ENCODE results near the gene PITPNC1. TPM values are rescaled to one million over a fixed set of nuclear protein-coding genes. Genes with fewer than 3 reads are reported as not detected.

PITPNC1 gene
- total and polyA plus RNA-seq, 2 donors (not counting 1 experiment from before 2014, with no cell fraction given): 4.7 to 26.1 TPM

GRCh38 chr17:67742025-67742424 is 364.9 kb downstream of the PITPNC1 start:
- ChIA-PET CTCF (no interaction called here), POLR2A (no interaction called here)
- DNase-seq (no peak), ATAC-seq (ENCODE audit: low read depth) (no peak)
- H3K27ac ChIP-seq (ENCODE audit: low read length in 2 of 2): no peak overlapping the region
- H3K9ac ChIP-seq (ENCODE audit: low read length): no peak overlapping the region
- H3K36me3 ChIP-seq (replicated peaks in 1 of 2; ENCODE audit: control extremely low read depth in 1 of 2, control insufficient read depth in 1 of 2, extremely low read depth in 1 of 2, insufficient read depth in 2 of 2, low read length in 1 of 2): peaks cover 4 to 82% of the 10 kb centered on the region in 2 experiments
- no peak for TF ChIP-seq CTCF (IDR thresholded peaks at IDR 0.05)
- TF ChIP-seq EZH2 (IDR thresholded peaks at IDR 0.05; ENCODE audit: borderline replicate concordance, insufficient read depth, low read depth, low read length, poor library complexity, severe bottlenecking): no peak
- no peak overlapping the region for H3K4me2 ChIP-seq (replicated peaks; ENCODE audit: low read depth, low read length, poor library complexity, severe bottlenecking)
- no peak overlapping the region for H3K4me3 ChIP-seq (ENCODE audit: control extremely low read depth in 1 of 5, extremely low read depth in 1 of 5, insufficient read depth in 1 of 5, low read depth in 2 of 5, low read length in 4 of 5)
- Mint-ChIP-seq H3K4me3 (no peak overlapping the region), H3K9me3 (ENCODE audit: insufficient read depth) (no peaks in the 10 kb centered on the region), H3K27ac (no peak overlapping the region), H3K27me3 (no peaks in the 10 kb centered on the region), H3K4me1 (no peaks in the 10 kb centered on the region)
- WGBS (ENCODE audit: insufficient coverage): no CpG with 5 or more reads among the region's 2 CpGs
- H3K27me3 ChIP-seq (replicated peaks in 1 of 4; ENCODE audit: control extremely low read depth in 1 of 4, control insufficient read depth in 3 of 4, insufficient read depth in 4 of 4, low read length in 3 of 4): no peaks in the 10 kb centered on the region
- H3K79me2 ChIP-seq (ENCODE audit: control insufficient read depth, insufficient read depth, low read length): no peaks in the 10 kb centered on the region
- H4K20me1 ChIP-seq (ENCODE audit: control insufficient read depth, insufficient read depth, low read length, poor library complexity, severe bottlenecking): no peaks in the 10 kb centered on the region
- intact Hi-C loops (cut with micrococcal nuclease): no loop called here
- no peaks in the 10 kb centered on the region for H3K4me1 ChIP-seq (ENCODE audit: control insufficient read depth in 2 of 2, insufficient read depth in 2 of 2, low read length in 2 of 2)
- no peaks in the 10 kb centered on the region for H3K9me3 ChIP-seq (ENCODE audit: control extremely low read depth in 1 of 3, control insufficient read depth in 2 of 3, insufficient read depth in 1 of 3, low read length in 2 of 3)
- H2AFZ ChIP-seq (ENCODE audit: insufficient read depth, low read depth, low read length, poor library complexity, severe bottlenecking): no peak overlapping the region

Small RNA genes lying within 50 kb of the gene (small RNA-seq; reads per million reads assigned to genes)
- gene MIR548AA2 (ENCODE audit: insufficient read length, low read depth, low replicate concordance) (not detected), gene MIR548D2 (ENCODE audit: insufficient read length, low read depth, low replicate concordance) (not detected), gene RF00019 (ENCODE audit: insufficient read length, low read depth, low replicate concordance) (not detected), gene RN7SL756P (ENCODE audit: insufficient read length, low read depth, low replicate concordance) (not detected), gene SNORA38B (ENCODE audit: insufficient read length, low read depth, low replicate concordance) (18.2 reads per million, percentile 89 among the genes with 10 or more reads in this experiment)

Other genes starting within 250 kb of the PITPNC1 start
- gene HELZ, start 132.1 kb upstream of the PITPNC1 start, total RNA-seq: 89.9 and 97.8 TPM in 2 replicates
- gene HELZ, start 132.1 kb upstream of the PITPNC1 start, polyA plus RNA-seq: 10.4 and 21.7 TPM in 2 replicates
- gene PSMD12, start 10.7 kb upstream of the PITPNC1 start, total RNA-seq: 36.5 and 36.7 TPM in 2 replicates
- 6.4 and 13.9 TPM in 2 replicates for gene PSMD12, start 10.7 kb upstream of the PITPNC1 start, polyA plus RNA-seq